T-helper 17 cell (primary cell): ENCODE data around the gene STOML1. TPM values are rescaled to one million over a fixed set of nuclear protein-coding genes. Genes with fewer than 3 reads are reported as not detected.
"Not testable (repeated sequence)": the region's sequence is repeated elsewhere in the genome, so short reads cannot be mapped to it uniquely, and the experiment has no call there.

Experiments used
- ATAC-seq: fragments of 150-1000 bp; cut with Tn5 transposase; 2 replicates; pipeline ENCODE4 v1.10.0; 2021; ENCODE audit warnings: mild to moderate bottlenecking, moderate library complexity
- DNase-seq, 3 donors: peaks; one replicate each; pipeline versions ENCODE4 v3.0.0 to v3.0.0-alpha.2; 2020 to 2021
- H3K9me3 ChIP-seq: one replicate; pipeline ENCODE4 v1.7.0; 2013; ENCODE audit warnings: low read length, mild to moderate bottlenecking; ENCODE audit not compliant: control insufficient read depth, poor library complexity, severe bottlenecking
- H3K27ac Mint-ChIP-seq: one replicate; pipeline ENCODE4 v1.8.0; 2022; ENCODE audit warnings: mild to moderate bottlenecking, moderate library complexity, mixed read lengths
- H3K27me3 Mint-ChIP-seq: one replicate; pipeline ENCODE4 v1.8.0; 2022; ENCODE audit warnings: mixed read lengths
- H3K36me3 Mint-ChIP-seq: one replicate; pipeline ENCODE4 v1.8.0; 2022; ENCODE audit warnings: low read depth, mixed read lengths
- H3K4me1 Mint-ChIP-seq: one replicate; pipeline ENCODE4 v1.8.0; 2022; ENCODE audit warnings: mild to moderate bottlenecking, mixed read lengths
- H3K4me3 Mint-ChIP-seq: one replicate; pipeline ENCODE4 v1.8.0; 2022; ENCODE audit warnings: mild to moderate bottlenecking, moderate library complexity, mixed read lengths
- total RNA-seq, 4 donors: library from RNA in 2 of 4; stranded (reverse) in 2 of 4; gene quantifications; one replicate each; pipeline ENCODE4 v1.2.3 and lab custom pipeline; 2022 to 2026

STOML1 gene
- total RNA-seq, 2 donors from 2014 or later = 3.7 to 5.6 TPM

DNA sequence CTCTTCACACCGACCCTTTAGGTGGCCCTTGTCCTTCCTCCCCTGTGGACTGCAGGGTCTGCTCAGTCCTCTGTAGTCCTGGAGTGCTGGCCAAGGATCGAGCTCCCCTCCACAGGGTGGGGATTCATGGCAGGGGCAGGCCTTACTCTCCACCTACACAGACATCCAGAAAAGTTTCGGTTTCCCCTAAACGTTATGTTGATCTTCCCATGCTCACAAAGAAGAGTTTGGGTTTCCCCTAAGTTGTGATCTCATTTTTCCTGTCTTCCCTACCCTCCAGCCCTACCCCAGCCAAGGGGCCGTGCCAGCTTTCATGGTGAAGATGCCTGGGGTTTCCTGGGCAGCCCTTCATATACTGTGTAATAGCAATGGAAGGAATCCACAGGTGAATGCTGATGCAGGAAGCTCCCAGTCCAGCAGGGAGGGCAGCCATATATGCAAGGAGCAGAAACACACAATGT is 10.3 kb downstream of the STOML1 start:
- Mint-ChIP-seq H3K4me1 (peaks cover 27% of the 10 kb centered on the region), H3K36me3 (peaks cover 7% of the 10 kb centered on the region), H3K27me3 (no peaks in the 10 kb centered on the region), H3K4me3 (peak overlapping the region; percentile 66), H3K27ac (peak overlapping the region; percentile 92)
- H3K9me3 ChIP-seq = no peaks in the 10 kb centered on the region
- ATAC-seq (peak; percentile 20), DNase-seq (no peak)

- Mint-ChIP-seq H3K27me3 (peaks cover 21% of the 10 kb centered on the region), H3K4me1 (peaks cover 30% of the 10 kb centered on the region), H3K36me3 (peaks cover 9% of the 10 kb centered on the region), H3K27ac (no peak overlapping the region), H3K4me3 (no peak overlapping the region)
- no peak for DNase-seq
- ATAC-seq = no peak
- H3K9me3 ChIP-seq = no peaks in the 10 kb centered on the region
Observed at GRCh38 chr15:73979636-73980035, 12.5 kb downstream of the STOML1 start.

- Mint-ChIP-seq H3K4me1 (peaks cover 25% of the 10 kb centered on the region), H3K27me3 (peaks cover 27% of the 10 kb centered on the region), H3K36me3 (peaks cover 7% of the 10 kb centered on the region), H3K27ac (no peak overlapping the region), H3K4me3 (no peak overlapping the region)
- DNase-seq (no peak), ATAC-seq (no peak)
- H3K9me3 ChIP-seq = no peaks in the 10 kb centered on the region
Observed at GRCh38 chr15:73978896-73979295, 13.2 kb downstream of the STOML1 start.

- peak in 1 of 3 donors; percentile 36 for DNase-seq
- Mint-ChIP-seq H3K4me3 (peak overlapping the region; percentile 56), H3K4me1 (peaks cover 15% of the 10 kb centered on the region), H3K27me3 (peaks cover 27% of the 10 kb centered on the region), H3K27ac (peak overlapping the region; percentile 41)
- not testable (repeated sequence) for H3K36me3 Mint-ChIP-seq, H3K9me3 ChIP-seq
- ATAC-seq = peak; percentile 71
Observed at GRCh38 chr15:73975440-73976125, 16.5 kb downstream of the STOML1 start.

DNA sequence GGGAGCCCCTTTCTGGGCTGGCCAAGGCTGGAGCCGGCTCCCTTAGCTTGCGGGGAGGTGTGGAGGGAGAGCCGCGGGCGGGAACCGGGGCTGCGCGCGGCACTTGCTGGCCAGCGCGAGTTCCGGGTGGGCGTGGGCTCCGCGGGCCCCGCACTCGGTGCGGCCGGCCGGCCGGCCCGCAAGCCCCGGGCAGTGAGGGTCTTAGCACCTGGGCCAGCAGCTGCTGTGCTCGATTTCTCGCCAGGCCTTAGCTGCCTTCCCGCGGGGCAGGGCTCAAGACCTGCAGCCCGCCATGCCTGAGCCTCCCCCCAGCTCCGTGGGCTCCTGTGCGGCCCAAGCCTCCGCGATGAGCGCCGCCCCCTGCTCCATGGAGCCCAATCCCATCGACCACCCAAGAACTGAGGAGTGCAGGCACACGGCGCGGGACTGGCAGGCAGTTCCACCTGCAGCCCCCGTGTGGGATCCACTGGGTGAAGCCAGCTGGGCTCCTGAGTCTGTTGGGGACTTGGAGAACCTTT is 18.4 kb downstream of the STOML1 start:
- ATAC-seq, H3K27ac Mint-ChIP-seq, H3K4me3 Mint-ChIP-seq, H3K36me3 Mint-ChIP-seq, DNase-seq, H3K9me3 ChIP-seq: not testable (repeated sequence)
- Mint-ChIP-seq H3K27me3 (peaks cover 27% of the 10 kb centered on the region), H3K4me1 (peaks cover 12% of the 10 kb centered on the region)

- Mint-ChIP-seq H3K36me3 (peaks cover 7% of the 10 kb centered on the region), H3K27me3 (peaks cover 27% of the 10 kb centered on the region), H3K27ac (no peak overlapping the region), H3K4me3 (peak overlapping the region; percentile 52), H3K4me1 (peaks cover 12% of the 10 kb centered on the region)
- peak; percentile 86 for ATAC-seq
- no peaks in the 10 kb centered on the region for H3K9me3 ChIP-seq
- peak; percentile 50 to 70 (median 64) for DNase-seq
Observed at GRCh38 chr15:73972984-73973682, 19.0 kb downstream of the STOML1 start.

DNA sequence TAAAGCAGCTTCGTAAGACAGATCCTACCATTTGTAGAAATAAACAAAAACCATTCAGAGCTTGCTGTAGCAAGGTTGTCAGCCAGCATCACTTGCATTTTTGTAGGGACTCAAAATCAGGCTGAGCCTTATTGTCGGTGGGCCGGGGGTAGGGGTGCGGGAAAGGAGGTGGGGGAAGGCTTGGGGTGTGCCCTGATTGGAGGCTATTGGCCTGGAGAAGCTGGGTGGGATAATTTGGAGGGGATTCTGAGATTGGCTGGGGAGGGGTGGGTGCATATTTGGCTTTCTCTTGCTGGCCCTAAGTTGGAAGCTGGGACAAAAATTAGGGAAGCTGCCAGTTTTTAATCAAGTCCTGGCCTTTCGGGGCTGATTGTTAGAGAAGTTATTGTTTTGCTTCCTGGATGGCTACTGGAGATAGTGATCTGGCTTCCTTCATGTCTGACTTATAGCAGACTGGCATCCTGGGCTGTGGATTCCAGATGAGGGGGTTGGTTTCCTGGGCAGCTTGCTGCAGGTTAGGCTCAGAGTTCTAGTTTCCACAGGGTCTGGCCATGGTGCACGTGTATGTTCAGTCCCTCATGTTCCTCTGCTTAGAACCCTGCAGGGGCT is 22.8 kb downstream of the STOML1 start:
- ATAC-seq = no peak

DNA sequence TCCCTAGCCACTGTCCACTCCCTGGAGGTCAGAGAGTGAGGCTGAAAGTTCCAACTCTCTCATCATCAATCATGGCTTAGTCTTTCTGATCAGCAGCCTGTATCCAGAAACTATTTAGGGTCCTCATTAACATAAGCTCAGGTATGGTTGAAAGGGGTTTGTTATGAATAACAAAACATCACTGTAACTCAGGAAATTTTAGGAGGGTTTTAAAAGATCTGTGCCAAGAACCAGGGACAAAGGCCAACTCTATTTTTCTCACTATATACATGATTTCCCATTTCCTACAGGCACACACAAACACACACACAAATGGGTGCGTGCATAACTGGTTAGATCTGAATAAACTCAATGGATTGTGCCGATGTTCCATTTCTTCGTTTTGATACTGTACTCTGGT is 23.6 kb downstream of the STOML1 start:
- no peaks in the 10 kb centered on the region for H3K36me3 Mint-ChIP-seq
- no peak overlapping the region for H3K4me3 Mint-ChIP-seq
- H3K9me3 ChIP-seq = no peaks in the 10 kb centered on the region
- no peak for DNase-seq
- no peak for ATAC-seq
- no peaks in the 10 kb centered on the region for H3K27me3 Mint-ChIP-seq
- H3K4me1 Mint-ChIP-seq = peaks cover 23% of the 10 kb centered on the region
- no peak overlapping the region for H3K27ac Mint-ChIP-seq

More for the DNA sequence above, 22.8 kb downstream of the STOML1 start:
- H3K27ac Mint-ChIP-seq = no peak overlapping the region
- H3K27me3 Mint-ChIP-seq = peaks cover 2% of the 10 kb centered on the region
- no peak overlapping the region for H3K4me3 Mint-ChIP-seq
- H3K36me3 Mint-ChIP-seq = no peaks in the 10 kb centered on the region
- H3K4me1 Mint-ChIP-seq = peaks cover 23% of the 10 kb centered on the region
- no peaks in the 10 kb centered on the region for H3K9me3 ChIP-seq
- no peak for DNase-seq

DNA sequence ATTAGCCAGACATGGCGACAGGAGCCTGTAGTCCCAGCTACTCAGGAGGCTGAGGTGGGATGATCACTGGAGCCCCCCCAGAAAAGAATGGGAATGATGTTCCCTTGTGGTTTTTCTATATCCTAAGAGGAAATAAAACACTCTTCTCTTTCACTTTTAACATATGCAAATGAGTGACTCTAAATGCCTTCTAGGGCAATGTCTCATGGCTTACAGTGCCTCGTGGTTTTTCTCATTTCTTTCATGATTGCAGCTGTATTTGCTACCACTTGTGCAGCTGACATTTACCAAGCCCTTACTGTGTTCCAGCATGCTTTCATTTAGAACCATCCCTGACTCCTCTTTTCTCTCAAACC is 26.4 kb downstream of the STOML1 start:
- H3K27me3 Mint-ChIP-seq = no peaks in the 10 kb centered on the region
- DNase-seq = no peak
- peak overlapping the region; percentile 89 for H3K4me3 Mint-ChIP-seq
- no peaks in the 10 kb centered on the region for H3K36me3 Mint-ChIP-seq
- H3K9me3 ChIP-seq = no peaks in the 10 kb centered on the region
- H3K27ac Mint-ChIP-seq = peak overlapping the region; percentile 82
- H3K4me1 Mint-ChIP-seq = peaks cover 21% of the 10 kb centered on the region
- ATAC-seq = peak; percentile 77

DNA sequence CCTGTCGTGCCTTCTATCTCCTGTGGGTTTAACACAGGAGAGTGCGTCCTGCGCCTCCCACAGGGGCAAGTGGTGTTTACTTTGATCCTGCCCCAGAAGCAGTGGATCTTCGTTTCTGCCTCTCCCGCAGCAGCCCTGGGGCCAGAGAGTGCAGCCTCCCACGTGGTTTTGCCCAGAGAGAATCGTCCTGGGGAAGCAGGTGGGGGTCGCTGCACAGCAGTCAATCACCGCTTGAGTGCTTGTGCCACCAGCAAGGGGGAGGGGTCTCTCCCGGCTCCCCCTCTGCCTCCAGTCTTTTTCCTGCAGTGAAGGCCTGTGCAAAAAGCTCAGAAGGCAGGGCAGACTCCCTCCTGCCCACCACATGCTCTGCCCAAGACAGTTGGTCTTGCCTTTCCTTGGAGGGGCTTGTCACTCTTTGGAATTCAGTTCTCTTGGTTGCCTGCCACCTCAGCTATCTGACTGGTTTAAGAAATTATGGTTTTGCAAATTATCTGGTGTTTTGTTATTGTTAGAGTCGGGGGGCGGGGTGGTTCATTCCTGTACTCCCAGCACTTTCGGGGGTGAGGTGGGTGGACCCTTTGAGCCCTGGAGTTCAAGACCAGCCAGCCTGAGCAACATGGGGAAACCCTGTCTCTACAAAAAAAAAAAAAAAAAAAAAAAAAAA is 26.9 kb downstream of the STOML1 start:
- Mint-ChIP-seq H3K4me1 (peaks cover 21% of the 10 kb centered on the region), H3K27ac (peak overlapping the region; percentile 82), H3K27me3 (no peaks in the 10 kb centered on the region), H3K4me3 (peak overlapping the region; percentile 89), H3K36me3 (no peaks in the 10 kb centered on the region)
- ATAC-seq (peak; percentile 56), DNase-seq (no peak)
- no peaks in the 10 kb centered on the region for H3K9me3 ChIP-seq

DNA sequence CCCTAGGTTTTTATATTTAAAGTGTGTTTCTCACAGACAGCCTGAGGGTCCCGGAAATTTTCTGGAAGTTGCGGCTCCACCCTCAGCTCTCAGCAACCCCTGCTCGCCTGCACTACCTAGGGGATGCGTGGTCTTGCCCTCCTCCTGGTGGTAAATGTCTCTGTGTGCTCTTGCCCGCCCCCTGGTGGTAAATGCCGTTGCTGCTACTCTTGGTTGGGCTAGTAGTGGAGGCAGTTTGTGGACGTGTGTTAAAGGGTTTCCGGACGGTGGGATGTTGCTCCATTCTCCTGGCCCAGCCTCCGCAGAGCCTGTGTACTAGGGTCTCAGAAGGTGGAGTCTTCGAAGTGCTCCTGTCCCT is 27.4 kb downstream of the STOML1 start:
- H3K4me3 Mint-ChIP-seq = peak overlapping the region; percentile 89
- H3K27ac Mint-ChIP-seq = peak overlapping the region; percentile 82
- DNase-seq (peak; percentile 75 to 85 (median 77)), ATAC-seq (peak; percentile 88)
- peaks cover 22% of the 10 kb centered on the region for H3K4me1 Mint-ChIP-seq
- no peaks in the 10 kb centered on the region for H3K36me3 Mint-ChIP-seq
- no peaks in the 10 kb centered on the region for H3K27me3 Mint-ChIP-seq
- H3K9me3 ChIP-seq = no peaks in the 10 kb centered on the region

DNA sequence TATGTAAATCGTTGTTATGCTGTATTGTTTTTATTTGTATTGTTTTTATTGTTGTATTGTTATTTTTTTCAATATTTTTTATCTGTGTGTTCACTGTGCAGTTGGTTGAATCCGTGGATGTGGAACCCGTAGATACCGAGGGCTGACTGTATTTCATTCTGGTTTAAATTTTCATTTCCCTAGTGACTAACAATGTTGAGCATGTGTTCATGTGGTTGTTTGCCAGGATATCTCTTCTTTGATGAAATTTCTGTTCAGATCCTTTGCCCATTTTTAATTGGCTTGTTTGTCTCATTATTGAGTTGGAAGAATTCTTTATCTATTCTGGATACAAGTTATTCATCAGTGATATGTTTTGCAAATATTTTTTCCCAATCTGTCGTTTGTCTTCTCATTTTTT is 29.7 kb downstream of the STOML1 start:
- no peaks in the 10 kb centered on the region for H3K9me3 ChIP-seq
- no peak for DNase-seq
- Mint-ChIP-seq H3K27ac (no peak overlapping the region), H3K27me3 (no peaks in the 10 kb centered on the region), H3K4me3 (no peak overlapping the region), H3K4me1 (peaks cover 33% of the 10 kb centered on the region), H3K36me3 (no peaks in the 10 kb centered on the region)
- ATAC-seq = no peak
